Measurements from ENCODE around the gene PRRG3.

Gene PRRG3

DNA sequence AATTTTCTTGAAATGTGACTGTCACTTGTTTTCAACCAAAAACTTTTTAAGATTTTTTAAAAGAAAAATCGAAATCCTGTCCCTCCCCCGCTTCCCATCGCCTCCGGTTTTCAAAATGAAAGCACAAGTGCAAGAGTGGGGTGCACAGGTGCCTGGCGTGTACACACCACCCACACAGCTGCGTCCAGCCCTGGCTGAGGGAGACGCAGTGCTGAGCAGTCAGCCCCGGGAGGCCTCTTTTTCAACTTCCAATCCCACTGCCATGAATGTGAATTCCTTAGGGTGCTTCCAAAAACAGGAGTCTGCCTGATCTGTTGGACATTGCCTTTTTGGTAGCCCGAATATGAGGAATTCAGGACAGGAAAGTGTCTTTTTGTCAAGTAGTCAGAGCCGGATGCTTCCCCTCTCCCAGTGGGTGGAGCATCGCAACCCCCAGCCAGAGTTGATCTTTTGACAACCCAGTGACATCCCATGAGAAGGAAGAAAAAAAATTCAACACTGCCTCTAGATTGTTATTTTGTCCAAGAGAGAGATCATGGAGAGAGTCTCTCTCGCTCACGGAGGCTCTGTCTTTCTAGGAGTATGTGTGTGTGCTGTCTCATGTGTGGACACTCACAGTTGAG is 8.9 kb downstream of the PRRG3 start:
- in situ Hi-C loops (cut with HindIII; ENCODE audit: low sequenced_read_pairs), result no loop called here

DNA sequence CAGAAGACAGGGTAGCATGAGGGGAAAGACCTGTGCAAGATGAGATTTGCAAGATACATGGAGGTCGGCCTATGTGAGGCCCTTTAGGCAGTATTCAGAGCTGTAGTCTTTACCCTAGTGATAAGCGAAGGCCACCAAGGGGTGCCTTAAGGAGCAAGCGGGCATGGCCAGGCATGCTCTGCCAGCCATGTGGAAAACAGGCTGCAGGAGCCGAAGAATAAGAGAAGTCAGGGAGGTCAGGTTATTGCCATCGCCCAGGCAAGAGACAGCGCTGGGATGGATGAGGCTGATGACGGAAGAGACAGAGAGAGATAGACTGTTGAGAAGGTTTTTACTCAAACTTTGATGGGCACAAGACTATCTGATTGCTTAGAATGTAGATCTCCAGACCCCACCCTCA is 13.6 kb downstream of the PRRG3 start:
- in situ Hi-C loops (cut with HindIII; ENCODE audit: low sequenced_read_pairs), result no loop called here

DNA sequence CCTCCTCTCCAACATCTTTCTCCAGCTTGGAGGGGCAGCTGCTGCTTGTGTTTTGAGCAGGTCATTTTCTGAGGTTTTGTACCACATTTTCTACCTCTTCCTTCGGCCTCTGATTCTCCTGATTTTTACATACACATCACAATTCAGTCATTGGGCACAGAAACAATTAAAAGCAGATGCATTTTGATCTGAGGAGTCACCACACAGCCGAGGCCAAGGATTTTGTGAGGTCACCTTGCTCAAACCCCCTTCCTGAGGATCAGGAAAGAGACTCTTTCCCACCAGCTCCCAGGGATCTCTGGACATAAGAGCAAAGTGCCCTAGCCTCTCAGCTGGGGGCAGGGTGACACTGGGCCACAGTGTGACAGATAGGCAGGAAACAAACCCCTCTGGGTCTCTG is 15.2 kb downstream of the PRRG3 start:
- in situ Hi-C loops (cut with HindIII; ENCODE audit: low sequenced_read_pairs), result no loop called here

DNA sequence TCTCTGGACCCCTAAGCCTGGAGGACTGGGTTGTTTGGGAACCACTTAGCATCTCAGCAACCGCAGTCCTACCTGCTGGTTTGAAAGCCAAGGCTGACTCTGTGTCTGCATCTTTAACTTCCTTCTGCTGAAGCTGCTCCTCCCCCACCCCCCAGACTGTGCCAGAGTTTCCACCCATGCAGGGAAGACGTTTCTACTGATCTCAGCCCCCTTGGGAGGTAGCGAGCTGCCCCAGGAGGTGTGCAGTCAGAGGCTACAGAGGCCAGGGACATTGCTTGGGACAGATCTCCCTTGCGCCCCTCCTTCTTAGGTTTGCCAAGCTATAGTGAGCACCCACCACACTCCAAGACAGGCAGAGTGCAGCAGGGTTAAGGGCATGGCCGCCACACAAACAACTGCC is 15.9 kb downstream of the PRRG3 start:
- in situ Hi-C loops (cut with HindIII; ENCODE audit: low sequenced_read_pairs), result no loop called here

DNA sequence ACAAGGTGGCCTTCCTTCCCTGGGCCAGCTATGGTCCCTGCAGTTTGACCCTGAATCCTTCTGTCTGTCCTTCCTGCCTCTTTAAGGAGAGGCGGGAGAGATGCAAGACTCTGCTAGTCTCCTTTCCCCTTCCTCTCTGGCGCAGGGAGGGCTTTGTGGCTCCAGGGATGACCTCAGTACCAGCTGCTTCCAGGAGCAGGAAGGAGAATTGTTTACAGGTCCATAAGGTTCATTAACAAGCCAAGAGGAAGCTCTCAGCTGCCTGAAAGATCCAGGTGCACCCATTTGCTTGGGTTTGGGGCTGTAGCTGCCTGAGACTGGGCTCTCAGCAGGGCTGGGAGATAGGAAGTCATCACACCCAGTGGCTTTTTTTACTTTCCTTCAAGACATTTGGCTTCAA is 16.5 kb downstream of the PRRG3 start:
- in situ Hi-C loops (cut with HindIII; ENCODE audit: low sequenced_read_pairs), result no loop called here

DNA sequence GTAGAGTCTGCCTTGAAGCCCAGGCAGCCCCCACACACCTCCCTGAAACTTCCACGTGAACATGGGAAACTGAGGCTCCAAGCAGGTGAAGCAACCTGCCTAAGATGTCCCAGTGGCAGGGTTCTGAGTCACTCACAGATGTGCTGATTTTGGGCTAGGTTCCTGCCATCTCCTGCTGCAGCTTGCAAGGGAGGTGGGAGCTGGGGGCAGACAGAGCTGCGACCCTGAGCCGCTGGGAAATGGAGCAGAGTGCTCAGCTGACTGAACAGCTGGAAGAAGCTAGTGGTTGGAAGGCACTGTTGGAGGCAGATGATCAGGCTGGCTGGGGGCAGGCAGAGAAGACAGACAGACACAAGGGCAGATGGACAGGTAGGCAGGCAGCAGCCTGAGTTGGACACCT is 17.0 kb downstream of the PRRG3 start:
- in situ Hi-C loops (cut with HindIII; ENCODE audit: low sequenced_read_pairs), result no loop called here

DNA sequence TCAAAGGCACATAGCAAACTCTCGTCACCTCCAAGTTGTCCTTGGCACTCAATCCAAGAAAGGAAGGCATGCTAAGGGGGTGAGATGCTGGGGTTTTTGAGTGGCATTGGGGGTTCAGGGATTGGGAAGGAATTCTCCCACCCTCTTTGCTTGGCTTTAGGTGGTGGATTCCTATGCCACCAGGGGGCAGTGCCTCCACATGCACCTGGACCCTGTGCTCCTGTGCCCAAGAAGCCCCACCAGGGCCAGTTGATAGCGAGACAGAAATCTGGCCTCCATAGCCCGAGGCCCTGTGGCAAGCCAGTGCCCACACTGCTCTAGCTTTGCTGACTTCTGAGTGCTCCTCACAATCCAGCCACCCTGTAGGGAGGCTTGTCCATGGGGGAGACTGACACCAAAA is 18.6 kb downstream of the PRRG3 start:
- in situ Hi-C loops (cut with HindIII; ENCODE audit: low sequenced_read_pairs), result no loop called here

DNA sequence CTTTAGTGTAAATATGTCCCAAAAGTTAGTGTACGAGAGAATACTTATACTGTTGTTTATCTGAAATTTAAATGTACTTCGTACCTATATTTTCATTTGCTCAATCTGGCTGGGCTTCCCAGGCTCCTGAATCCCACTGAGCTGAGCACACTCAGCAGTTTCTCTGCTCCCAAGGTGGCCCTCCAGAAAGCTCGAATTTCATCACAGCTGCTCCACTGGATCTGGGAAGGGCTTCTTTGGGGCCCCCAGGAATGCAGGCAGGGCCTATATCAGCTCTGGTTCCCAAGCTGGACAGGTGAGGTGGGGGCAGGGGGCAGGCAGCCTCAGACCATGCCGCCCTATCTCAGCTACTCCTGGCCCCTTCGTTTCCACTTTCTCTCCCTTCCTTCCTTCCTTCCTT is 19.1 kb downstream of the PRRG3 start:
- in situ Hi-C loops (cut with HindIII; ENCODE audit: low sequenced_read_pairs), result no loop called here

DNA sequence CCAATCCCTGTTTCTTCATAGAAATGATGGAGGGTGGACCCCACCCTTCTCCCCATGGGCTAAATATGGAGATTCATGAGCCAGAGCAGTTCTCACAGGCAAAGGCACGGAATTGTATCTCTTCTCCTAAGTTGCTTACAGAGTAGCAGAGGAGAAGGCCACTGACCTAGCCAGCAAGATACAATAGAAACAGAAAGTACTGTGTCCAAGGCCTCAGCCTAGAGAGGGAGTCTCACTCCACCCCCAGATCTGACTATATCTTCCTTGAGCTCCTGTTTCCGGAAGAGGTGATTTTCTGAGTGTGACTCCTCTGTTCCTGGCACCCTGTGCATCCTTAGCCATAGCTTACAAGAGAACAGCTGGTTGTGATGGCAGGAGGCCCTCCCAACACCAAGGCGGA is 20.5 kb downstream of the PRRG3 start, which contains the start of gene FATE1:
TSS of gene FATE1 (plus strand) at position 284 of the 400 bp plus-strand sequence. CDS start at position 369, 85 bp downstream.
- in situ Hi-C loops (cut with HindIII; ENCODE audit: low sequenced_read_pairs), result no loop called here

DNA sequence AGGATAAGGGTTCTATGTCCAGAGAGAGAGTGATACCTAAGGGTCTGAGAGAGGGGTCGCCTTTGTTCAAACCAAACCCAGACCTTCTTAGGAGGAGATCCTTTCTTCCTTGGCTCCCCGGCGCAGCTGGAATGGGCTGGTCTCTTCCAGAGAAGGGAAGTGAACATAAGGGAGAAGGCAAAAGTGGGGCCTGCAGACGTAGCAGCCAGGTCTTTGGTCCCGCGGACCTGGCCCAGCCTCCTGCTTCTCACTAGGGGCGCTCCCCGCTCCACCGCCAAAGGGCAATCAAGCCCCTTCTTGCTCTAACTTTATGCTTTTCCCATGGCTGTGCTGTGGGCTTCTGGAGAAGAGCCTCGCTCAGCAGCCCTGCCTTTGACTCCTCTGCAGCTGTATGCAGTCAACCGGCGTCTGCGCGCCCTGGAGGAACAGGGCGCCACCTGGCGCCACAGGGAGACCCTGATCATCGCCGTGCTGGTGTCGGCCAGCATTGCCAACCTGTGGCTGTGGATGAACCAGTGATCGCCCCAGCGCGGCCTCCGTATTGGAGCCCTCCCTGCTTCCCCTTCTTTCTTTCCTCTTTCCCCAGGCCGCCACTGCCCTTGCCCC is 27.1 kb downstream of the PRRG3 start:
- in situ Hi-C loops (cut with HindIII; ENCODE audit: low sequenced_read_pairs), result no loop called here

DNA sequence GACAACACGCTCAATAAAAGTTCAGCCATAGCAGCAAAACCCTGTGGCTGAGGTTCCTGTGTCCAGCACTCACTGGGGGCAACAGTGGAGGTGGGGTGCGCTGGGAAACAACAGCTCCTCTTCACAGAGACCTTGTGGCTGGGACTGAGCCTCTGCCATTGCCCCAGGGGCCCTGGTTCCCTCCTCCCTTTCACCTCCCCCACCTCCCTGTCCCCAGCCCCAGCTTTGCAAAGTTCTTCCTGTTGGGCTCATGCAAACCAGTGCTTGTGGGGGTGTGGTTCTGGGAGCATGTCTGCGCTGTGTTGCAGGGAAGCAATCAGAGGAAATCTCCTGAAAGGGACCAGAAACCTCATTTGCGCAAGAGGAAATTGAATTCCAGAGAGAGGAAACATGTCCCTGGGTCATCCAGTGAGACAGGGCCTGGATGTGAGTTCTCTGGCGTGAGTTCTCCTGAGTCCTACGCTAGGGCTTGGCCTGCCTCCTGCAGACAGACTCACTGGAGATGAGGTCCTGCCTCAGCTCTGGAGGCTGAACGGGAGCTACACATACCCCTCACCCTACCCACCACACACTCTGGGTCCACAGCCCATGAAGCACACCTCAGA is 28.0 kb downstream of the PRRG3 start:
- in situ Hi-C loops (cut with HindIII; ENCODE audit: low sequenced_read_pairs), result no loop called here

DNA sequence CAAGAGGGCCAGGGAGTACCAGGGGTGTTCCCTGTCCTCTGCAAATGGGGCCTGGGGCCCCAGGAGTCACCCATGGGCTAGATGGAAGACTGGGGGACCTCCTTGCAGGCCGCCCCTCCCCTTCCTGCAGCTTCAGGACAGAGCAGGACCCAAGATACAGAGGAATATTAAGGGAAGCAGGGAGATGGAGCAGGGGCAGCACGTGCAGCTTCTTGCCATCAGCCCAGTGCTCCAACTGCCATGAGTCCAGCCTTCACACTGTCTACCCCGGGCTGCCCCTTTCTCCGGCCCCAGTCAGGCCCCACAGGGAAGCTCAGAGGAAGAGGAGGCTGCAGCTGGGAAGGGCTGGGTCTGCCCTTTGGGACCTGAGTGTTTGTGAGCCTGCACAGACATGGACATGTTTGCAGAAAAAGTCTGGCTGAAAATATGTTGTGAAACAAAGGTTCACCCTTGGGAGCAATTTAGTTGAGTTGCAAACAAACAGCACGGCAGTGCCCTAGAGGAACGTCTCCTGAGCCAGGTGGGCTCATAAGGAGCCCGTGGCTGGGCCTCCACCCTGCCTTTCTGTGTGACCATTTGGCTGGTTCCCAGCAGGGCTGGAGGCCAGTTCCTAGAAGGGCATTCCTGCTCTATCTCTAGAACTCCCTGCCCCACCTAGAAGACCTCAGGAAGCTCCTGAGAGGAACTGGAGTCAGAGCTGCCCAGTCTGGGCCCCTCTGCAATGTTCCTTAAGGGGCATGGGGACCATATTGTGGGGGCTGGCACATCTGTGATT is 29.5 kb downstream of the PRRG3 start:
- in situ Hi-C loops (cut with HindIII; ENCODE audit: low sequenced_read_pairs), result no loop called here

DNA sequence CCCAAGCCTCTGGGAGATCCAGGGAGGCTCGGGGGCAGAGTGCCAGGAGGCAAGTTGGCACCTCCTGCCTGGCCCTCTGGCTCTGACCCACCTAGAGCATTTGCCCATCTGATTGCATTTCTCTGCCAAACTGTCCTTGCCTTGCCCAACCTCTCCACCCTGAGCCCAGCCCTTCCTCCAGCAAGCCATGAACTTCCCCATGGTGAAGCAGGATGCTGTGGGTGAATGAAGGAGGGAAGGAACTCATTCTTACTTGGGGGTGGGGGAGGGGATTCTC is 30.0 kb downstream of the PRRG3 start:
- in situ Hi-C loops (cut with HindIII; ENCODE audit: low sequenced_read_pairs), result no loop called here

DNA sequence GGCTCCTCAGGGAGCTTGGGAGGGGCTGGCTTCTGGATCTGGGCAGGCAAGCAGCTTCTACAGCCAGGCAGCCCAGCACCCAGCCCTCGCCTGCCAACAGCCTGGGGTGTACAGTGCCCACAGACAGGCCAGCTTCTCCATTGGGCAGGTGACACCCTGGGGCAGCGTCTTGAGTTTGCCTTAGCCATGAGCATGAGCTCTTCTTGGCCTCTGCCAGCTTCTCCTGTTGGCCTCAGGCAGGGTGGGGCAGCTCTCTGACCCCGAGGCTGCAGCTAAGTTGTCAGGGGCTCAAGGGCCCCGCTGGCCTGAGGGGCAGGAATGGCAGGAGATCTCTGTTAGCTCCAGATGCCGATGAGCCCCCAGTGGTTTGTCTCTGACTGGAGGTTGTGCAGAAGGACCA is 31.5 kb downstream of the PRRG3 start:
- in situ Hi-C loops (cut with HindIII; ENCODE audit: low sequenced_read_pairs), result no loop called here

DNA sequence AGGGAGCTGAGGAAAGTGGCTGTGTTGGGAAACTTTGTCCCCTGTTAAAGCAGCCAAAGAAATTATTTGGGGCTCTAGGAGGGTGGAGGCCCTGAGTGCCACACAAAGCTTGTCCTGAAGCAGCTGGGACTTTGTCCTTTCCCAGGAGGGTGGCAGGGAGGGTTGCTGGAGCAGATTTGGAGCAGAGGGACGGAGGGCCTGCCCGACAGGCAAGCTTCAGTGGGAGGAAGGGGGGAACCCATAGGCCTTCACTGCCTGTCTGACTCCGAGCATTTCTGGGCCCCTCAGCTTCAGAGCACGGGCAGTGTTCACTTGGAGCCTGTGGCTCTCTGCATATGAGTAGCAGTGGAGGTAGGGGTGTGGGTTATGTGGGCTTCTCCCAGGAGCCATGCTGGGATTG is 32.1 kb downstream of the PRRG3 start:
- in situ Hi-C loops (cut with HindIII; ENCODE audit: low sequenced_read_pairs), result no loop called here

DNA sequence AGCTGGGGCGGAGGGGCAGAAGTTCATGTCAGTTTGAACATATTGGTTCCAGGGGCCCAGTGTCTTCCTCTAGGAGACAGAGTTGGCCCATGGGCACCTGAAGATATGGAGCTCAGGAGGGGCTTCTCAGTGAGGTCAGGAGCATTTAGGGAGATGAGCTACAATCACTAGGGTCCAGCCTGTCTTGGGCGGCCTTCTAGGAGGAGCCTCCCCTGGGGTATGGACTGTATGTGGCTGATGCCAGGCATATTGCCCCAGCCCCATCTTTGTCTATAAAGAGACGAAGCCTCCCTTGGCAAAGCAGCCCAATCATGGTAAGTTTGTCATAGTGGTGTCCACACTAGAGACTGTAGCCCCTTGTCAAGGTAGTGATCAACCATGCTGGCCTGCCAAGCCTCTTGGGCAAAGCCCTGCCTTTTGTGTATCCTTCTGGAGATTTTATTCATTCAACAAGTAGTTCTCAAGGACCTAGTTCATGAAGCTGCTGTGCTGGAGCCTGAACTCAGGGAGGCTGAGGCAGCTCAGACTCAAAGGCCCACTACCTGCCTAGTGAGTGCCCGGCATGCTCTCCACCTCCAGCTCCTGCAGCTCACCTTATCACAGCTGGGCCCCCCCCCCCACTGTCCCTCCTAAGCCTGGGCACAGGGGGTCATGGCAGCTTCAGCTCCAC is 33.9 kb downstream of the PRRG3 start:
- in situ Hi-C loops (cut with HindIII; ENCODE audit: low sequenced_read_pairs), result no loop called here

DNA sequence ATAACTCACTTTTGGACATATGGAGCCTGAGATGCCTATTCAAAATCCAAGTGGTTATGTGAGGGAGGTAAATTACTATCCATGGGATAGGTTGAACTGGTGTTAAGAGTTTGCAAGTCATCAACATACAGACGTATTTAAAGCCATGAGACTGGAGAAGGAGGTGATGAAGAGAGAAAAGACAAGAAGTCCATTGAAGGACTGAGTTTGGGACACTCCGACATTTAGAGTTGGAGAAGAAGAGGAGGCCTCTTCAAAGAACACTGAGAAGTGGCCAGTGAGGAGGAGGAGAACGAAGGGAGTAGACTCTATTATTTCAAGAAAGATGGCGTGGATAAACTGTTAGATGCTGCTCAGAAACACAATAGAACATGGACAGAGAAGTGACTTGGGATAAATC is 39.2 kb downstream of the PRRG3 start, which contains the start of gene CNGA2:
TSS of gene CNGA2 (plus strand) at position 301 of the 400 bp plus-strand sequence. CDS start 3,738 bp downstream, outside the sequence.
- in situ Hi-C loops (cut with HindIII; ENCODE audit: low sequenced_read_pairs), result no loop called here

DNA sequence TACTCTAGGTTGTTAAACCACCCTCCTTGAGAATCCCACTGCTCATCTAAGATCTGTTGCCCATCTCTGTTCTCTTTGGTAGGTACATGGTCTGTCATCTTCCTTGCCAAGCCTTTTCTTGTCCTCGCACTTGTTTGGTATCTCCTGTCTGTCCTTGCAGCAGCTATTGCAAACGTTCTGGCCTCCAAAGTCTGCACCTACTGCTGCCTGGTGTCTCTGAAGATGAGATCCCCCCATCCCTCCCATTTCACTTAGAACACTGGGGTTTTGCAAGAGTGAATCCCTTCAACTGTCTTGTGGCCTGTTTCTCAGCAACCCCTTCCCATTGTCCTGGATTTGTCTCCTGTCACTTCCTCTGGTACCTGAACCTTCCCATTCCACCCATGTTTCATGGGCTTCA is 40.0 kb downstream of the PRRG3 start:
- in situ Hi-C loops (cut with HindIII; ENCODE audit: low sequenced_read_pairs), result no loop called here

DNA sequence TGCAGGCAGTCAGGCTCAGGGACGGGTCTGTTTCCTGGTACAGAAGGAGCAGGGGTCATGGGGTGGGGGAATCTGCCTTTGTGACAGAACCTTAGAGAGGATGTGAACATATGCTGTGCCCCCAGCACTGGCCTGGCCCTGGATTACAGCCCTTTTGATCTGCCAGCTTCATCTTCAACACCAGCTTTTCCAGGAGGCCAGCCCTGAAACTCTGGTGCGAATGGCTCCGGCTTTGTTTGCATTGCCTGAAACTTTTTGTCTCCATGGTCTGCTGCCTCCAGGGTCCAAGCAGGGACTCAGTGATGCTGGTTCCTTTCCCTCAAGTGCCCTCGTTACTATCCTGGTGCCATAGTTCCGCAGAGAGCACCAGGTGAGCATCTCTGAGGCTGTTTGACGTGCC is 41.4 kb downstream of the PRRG3 start:
- in situ Hi-C loops (cut with HindIII; ENCODE audit: low sequenced_read_pairs), result no loop called here

DNA sequence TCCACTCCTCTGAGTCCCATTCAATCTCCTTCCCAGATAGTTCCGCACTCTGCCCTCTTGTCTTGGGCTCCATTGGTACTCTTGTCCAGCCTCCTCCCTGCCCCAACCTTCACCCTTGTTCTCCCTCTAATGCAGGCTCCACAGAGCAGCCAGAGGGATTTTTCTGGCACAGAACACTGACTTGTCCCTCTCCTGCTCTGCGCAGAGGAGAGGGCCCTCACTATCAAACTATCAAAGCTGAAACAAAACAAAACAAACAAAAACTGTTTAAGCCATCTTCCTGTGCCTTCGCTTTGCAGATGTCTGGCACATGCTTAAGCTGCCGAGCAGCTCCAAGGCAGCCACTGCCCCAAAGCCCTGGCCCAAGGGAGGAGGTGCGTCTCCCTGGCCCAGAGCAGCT is 42.2 kb downstream of the PRRG3 start:
- in situ Hi-C loops (cut with HindIII; ENCODE audit: low sequenced_read_pairs), result no loop called here

DNA sequence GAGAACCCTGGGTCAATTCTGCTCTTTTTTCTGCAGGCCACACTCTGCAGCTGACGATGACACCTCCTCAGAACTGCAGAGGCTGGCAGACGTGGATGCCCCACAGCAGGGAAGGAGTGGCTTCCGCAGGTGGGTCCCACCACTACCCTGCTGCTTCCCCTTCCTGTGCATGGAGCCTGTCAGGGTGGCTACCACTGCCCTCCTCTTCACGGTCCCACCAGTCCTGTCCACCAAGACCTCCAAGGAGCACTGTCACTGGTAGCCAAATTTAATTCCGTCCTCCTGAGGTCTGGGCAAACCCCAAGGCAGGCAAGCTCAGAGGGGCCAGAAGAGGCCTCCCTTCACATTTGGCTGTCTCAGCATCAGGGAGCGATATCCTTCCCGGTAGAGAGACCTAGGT is 43.5 kb downstream of the PRRG3 start:
- in situ Hi-C loops (cut with HindIII; ENCODE audit: low sequenced_read_pairs), result no loop called here

Measured in DLD1 (cell line).